ENCODE data around the gene KRTAP1-5.
"Not testable (repeated sequence)": the region's sequence is repeated elsewhere in the genome, so short reads cannot be mapped to it uniquely, and the experiment has no call there.

The KRTAP1-5 gene

GRCh38 chr17:41048441-41048840 is 21.4 kb upstream of the KRTAP1-5 start:
- DNase-seq (ENCODE audit: low read depth in 2 of 2): no peak

DNA sequence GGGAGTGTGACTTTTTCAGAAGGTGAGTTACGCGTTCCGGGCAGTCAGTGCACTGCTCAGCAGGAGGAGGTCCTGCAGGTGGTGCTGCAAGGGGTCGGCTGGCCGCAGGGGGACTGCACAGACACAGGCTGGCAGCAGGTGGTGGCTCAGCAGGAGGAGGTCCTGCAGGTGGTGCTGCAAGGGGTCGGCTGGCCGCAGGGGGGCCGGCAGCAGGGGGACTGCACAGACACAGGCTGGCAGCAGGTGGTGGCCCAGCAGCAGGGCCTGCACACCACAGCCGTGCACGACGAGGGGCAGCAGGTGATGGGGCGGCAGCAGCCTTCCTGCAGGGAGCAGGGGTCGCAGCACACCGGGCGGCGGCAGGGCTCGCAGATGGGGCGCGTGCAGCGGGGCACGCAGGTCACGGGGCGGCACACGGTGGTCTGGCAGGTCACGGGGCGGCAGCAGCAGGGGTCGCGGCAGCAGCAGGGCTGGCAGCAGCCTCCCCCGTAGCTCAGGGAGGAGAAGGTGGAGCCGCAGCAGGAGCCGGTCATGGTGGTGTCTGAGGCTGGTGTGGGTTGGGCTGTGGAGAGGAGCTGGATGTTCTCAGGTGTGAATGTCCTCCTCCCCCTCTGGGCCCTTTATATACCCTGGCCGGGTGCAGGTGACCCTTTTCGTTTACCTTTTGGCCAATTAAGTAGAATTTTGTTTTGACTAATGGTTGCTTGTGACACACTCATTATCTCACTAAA is 19.9 kb upstream of the KRTAP1-5 start, which contains the start of gene KRTAP2-1:
TSS of gene KRTAP2-1 (minus strand) at position 582 of the 731 bp plus-strand sequence. CDS start at position 533, 49 bp downstream.
- not testable (repeated sequence) for DNase-seq (ENCODE audit: low read depth in 2 of 2)

GRCh38 chr17:41042953-41043352 is 15.9 kb upstream of the KRTAP1-5 start:
- no peak for DNase-seq (ENCODE audit: low read depth in 2 of 2)

GRCh38 chr17:41040783-41041571 is 14.0 kb upstream of the KRTAP1-5 start, which contains the start of gene KRTAP1-1:
Gene KRTAP1-1 (minus strand): TSS chr17:41041450. CDS start chr17:41041397, 53 bp downstream.
- DNase-seq (ENCODE audit: low read depth in 2 of 2): not testable (repeated sequence)

- no peak for DNase-seq (ENCODE audit: low read depth in 2 of 2)
These were observed 10.9 kb upstream of the KRTAP1-5 start for GRCh38 chr17:41037853-41038350.

- DNase-seq (ENCODE audit: low read depth in 2 of 2): not testable (repeated sequence)
These were observed 7.4 kb upstream of the KRTAP1-5 start, which contains the start of gene KRTAP1-3 for GRCh38 chr17:41034346-41034935. Gene KRTAP1-3 (minus strand): TSS chr17:41034874. CDS start chr17:41034821, 53 bp downstream.

DNA sequence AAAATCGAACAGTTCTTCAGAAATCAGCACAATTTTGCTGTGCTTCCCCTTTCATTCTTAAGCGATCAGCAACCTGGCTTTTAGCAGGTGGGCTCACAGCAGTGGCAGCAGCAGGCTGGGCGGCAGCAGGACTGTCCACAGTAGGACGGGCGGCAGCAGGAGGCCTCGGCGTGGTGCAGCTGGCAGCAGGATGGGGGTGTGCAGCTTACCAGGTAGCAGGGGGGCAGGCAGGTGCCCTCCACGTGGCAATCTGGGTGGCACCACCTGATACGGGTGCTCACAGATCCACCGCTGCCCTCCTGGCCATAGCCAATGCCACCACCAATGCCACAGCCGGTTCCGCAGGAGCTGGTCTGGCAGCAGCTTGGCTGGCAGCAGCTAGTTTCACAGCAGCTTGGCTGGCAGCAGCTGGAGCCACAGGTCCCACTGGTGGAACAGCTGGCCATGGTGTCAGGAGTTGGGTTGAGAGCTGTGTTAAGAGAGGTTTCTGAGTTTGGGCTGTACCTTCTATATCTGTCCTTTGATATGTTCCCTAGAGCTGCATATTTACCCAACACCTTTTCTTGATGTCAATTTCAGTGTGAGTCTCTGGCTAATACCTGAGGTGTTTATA is 2.7 kb upstream of the KRTAP1-5 start, which contains the start of gene KRTAP1-4:
TSS of gene KRTAP1-4 (minus strand) at position 563 of the 613 bp plus-strand sequence. CDS start at position 446, 117 bp downstream.
- no peak for DNase-seq (ENCODE audit: low read depth in 2 of 2)

DNA sequence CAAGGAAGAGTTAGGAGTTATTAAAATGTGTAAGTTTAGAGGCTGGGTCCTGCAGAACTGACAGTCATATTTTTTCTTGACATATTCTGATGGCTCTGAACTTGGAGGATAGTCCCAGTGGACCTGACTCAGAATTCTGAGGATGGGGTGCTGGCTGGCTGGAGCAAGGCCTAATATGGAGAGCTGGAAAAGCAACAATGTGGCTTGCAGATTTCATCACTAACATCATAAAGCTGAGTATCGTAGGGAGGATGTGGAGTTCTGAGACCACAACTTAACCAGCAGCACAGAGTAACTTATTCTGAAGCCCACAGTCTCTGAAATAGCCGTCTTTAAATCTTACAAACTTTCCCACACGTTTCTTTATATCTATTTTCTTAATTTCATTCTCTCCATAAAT is 2.3 kb downstream of the KRTAP1-5 start:
- no peak for DNase-seq (ENCODE audit: low read depth in 2 of 2)

DNA sequence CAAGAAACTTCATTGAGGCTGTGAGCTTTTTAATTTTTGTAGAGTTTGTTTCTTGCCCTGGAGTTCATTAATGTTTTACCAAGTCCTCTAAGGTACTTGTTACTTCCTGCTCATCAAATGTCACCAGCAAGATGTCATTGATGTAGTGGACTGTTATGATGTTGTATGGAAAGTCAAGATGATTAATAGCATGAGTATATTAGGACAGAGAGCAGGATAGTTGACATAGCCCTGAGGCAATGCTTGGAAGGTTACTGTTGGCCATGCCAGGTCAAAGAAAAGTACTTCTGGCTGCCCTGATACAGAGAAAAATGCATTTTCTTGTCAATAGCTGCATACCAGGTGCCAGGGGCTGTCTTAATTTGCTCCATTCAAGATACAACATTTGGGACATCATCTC is 6.7 kb downstream of the KRTAP1-5 start:
- DNase-seq (ENCODE audit: low read depth in 2 of 2): no peak

DNA sequence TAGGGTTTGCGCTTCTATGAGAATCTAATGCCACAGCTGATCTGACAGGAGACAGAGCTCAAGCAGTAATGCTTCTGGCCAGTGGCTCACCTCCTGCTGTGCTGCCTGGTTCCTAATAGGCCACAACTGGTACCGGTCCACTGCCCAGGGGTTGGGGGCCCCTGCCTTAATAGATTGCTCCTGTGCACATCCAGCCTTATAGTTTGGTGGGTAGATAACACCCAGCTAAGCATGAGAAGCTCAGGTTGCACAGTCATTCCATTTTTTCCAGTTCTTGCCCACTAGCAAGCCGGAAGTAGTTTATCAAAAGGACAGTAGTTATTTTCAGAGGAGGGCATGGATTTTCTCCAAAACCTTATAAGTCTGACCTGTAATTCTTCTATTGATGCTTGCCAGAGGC is 7.6 kb downstream of the KRTAP1-5 start:
- DNase-seq (ENCODE audit: low read depth in 2 of 2): no peak

GRCh38 chr17:41018541-41018940 is 8.5 kb downstream of the KRTAP1-5 start:
- no peak for DNase-seq (ENCODE audit: low read depth in 2 of 2)

DNA sequence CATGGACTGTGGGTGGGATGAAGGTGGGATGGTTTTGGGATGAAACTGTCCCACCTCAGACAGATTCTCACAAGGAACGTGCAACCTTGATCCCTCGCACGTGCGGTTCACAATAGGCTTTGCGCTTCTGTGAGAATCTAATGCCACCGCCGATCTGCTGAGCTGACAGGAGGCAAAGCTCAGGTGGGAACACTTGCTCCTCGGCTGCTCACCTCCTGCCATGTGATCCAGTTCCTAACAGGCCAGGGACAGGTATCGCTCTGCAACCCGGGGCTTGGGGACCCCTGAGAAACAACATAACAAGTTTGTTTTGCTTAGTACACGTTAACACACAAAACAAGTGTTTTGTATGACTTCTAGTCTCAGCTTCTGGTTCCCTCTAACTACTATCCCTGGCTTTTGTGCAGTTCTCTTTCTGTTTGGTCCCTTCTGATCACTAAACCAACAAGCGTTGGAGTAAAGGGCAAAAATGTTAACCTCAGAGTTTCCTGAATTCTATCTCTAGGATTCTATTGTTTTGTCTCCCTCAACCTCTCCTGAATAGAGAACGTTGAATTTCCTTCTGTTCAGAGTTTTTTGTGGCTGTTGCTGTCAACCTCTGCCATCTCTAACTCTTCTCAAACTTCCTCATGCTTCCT is 10.3 kb downstream of the KRTAP1-5 start:
- no peak for DNase-seq (ENCODE audit: low read depth in 2 of 2)

DNA sequence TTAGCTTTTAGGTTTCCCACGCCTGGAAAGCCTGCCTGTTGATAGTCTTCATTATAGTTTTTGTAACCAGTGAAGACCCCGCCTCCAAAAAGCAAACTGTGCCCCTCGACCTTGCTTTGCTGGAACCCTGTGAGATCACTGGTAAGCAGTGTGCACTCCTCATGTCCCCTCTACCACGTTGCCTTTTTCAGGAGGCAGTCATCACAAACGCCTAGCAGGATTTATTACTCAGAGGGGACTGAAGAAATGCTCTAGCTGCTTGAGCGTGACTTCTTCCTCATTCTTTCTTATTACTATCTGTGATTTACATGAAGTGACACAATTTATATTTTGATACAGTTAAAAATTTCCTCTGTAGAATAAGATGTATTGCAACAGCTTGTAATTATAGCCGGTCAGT is 11.6 kb downstream of the KRTAP1-5 start:
- DNase-seq (ENCODE audit: low read depth in 2 of 2): no peak

DNA sequence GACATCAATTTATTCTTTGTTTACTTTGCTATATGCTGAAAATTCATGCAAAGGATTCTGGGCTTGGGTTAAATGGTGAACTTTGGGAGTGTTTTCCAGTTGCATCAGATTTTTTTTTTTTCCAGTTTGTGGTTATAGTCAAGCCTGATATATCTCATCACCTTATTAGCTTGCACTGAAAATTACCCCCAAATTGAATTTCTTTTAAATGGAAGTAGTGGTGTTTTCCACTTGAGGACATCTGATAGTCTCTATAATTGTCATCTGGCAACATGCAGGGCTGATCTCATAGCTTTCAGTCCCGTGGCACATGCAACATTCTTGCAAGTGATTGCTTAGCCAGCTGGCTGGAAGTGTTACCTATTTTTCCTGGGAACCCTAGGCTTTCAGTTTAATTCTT is 13.4 kb downstream of the KRTAP1-5 start:
- DNase-seq (ENCODE audit: low read depth in 2 of 2): no peak

DNA sequence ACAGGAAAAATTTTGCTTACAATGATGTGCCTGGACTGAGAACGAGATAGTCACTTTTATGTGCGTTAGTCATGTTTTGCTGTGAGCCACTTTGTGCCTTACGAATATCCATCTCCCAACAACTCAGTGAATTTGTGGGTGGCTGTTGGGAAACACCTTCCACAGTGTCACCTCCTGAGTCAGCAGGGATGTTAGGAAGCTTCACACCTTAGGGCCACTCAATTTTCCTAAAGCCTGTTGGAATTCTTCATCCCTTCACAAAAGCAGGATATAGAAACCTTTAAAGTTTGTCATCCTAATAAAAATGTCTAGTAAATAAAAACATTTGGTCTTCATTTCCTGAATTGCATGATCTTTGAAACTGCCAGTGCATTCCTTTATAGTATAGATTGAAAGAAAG is 13.8 kb downstream of the KRTAP1-5 start:
- no peak for DNase-seq (ENCODE audit: low read depth in 2 of 2)

GRCh38 chr17:41012326-41013120 is 14.5 kb downstream of the KRTAP1-5 start:
- DNase-seq (ENCODE audit: low read depth in 2 of 2): no peak

DNA sequence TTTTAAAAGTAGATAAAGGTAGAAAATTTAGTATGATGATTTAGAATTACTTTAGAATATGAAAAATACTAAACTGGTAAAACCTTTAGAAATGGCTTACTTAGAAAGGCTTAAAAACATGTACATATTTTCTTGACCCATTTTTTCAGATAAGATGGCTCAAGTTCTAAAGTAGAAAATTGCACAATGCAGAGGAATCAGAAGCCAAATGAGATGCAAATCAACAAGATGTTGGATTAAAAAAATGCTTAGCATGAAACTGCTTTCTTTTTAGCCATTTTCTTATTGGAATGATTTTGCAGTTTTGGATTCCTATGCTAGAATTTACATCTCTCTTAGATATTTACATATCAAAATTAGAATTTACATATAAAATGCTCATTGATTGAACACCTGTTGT is 16.6 kb downstream of the KRTAP1-5 start:
- no peak for DNase-seq (ENCODE audit: low read depth in 2 of 2)

GRCh38 chr17:41009936-41010335 is 17.1 kb downstream of the KRTAP1-5 start:
- no peak for DNase-seq (ENCODE audit: low read depth in 2 of 2)

GRCh38 chr17:41009301-41009760 is 17.7 kb downstream of the KRTAP1-5 start:
- no peak for DNase-seq (ENCODE audit: low read depth in 2 of 2)

- no peak for DNase-seq (ENCODE audit: low read depth in 2 of 2)
These were observed 18.2 kb downstream of the KRTAP1-5 start, which contains the start of gene KRTAP3-1 for GRCh38 chr17:41008811-41009210. Gene KRTAP3-1 (minus strand): TSS chr17:41009128. CDS start chr17:41009074, 54 bp downstream.

Data from stimulated activated CD8-positive, alpha-beta memory T cell treated with anti-CD3 and anti-CD28 coated beads, Interleukin-2, amount 100 ng/mL, for 48 hours (primary cell).